ENCODE measurements around the gene C1QTNF2. TPM values are rescaled to one million over a fixed set of nuclear protein-coding genes. Genes with fewer than 3 reads are reported as not detected.

The C1QTNF2 gene
- total and polyA plus RNA-seq, 2 of the 8 experiments (the other 6 are each of a cell fraction or from before 2014, with no cell fraction given): 1.0 to 2.0 TPM

GRCh38 chr5:160349249-160349934 is 21.0 kb downstream of the C1QTNF2 start (continued):
- no peak for TF ChIP-seq BACH1 (IDR thresholded peaks at IDR 0.05; ENCODE audit: low read length)
- no peak for TF ChIP-seq TAF1 (IDR thresholded peaks at IDR 0.05; ENCODE audit: low read depth, low read length)
